ENCODE results near the gene ERP29. TPM values are rescaled to one million over a fixed set of nuclear protein-coding genes. Genes with fewer than 3 reads are reported as not detected.

ERP29 gene
- total and polyA plus RNA-seq, 2 of the 13 experiments (the other 11 are each of a cell fraction or from before 2014, with no cell fraction given): 111 to 147 TPM

- TF ChIP-seq ZNF572 (CRISPR knock-in tag; IDR thresholded peaks at IDR 0.05) (no peak), ERF (CRISPR knock-in tag; IDR thresholded peaks at IDR 0.05) (peak; percentile 77; the same call in 1 of the 2 replicates), MEIS1 (CRISPR knock-in tag; IDR thresholded peaks at IDR 0.05; ENCODE audit: borderline replicate concordance) (peak; percentile 46; the same call in 1 of the 2 replicates), ZNF773 (CRISPR knock-in tag; IDR thresholded peaks at IDR 0.05; ENCODE audit: borderline replicate concordance) (no peak), ZNF790 (CRISPR knock-in tag; IDR thresholded peaks at IDR 0.05; ENCODE audit: borderline replicate concordance) (no peak), KLF12 (CRISPR knock-in tag; IDR thresholded peaks at IDR 0.05; ENCODE audit: borderline replicate concordance) (no peak), SMARCE1 (IDR thresholded peaks at IDR 0.05; ENCODE audit: borderline replicate concordance) (no peak), SMARCC2 (IDR thresholded peaks at IDR 0.05) (no peak), ZNF816 (CRISPR knock-in tag; IDR thresholded peaks at IDR 0.05; ENCODE audit: borderline replicate concordance) (no peak), ELK4 (CRISPR knock-in tag; IDR thresholded peaks at IDR 0.05; ENCODE audit: borderline replicate concordance) (no peak), IRF2 (CRISPR knock-in tag; IDR thresholded peaks at IDR 0.05) (peak; percentile 34; the same call in 1 of the 2 replicates), ISX (CRISPR knock-in tag; conservative IDR thresholded peaks at IDR 0.05) (no peak), MTA1 (CRISPR knock-in tag; IDR thresholded peaks at IDR 0.05; ENCODE audit: borderline replicate concordance) (peak; percentile 70; the same call in 1 of the 2 replicates), MATR3 (CRISPR knock-in tag; IDR thresholded peaks at IDR 0.05) (no peak), ZNF281 (CRISPR knock-in tag; IDR thresholded peaks at IDR 0.05; ENCODE audit: borderline replicate concordance) (peak; percentile 28; the same call in 1 of the 2 replicates), ZFP36 (IDR thresholded peaks at IDR 0.05; ENCODE audit: borderline replicate concordance, low read depth, low read length, partially characterized antibody) (no peak), NAIF1 (CRISPR knock-in tag; IDR thresholded peaks at IDR 0.05; ENCODE audit: borderline replicate concordance) (no peak), TRIM24 (CRISPR knock-in tag; IDR thresholded peaks at IDR 0.05) (no peak), ZNF432 (CRISPR knock-in tag; IDR thresholded peaks at IDR 0.05; ENCODE audit: borderline replicate concordance) (no peak), FOXA1 (IDR thresholded peaks at IDR 0.05) (no peak), FOXA1 (CRISPR knock-in tag; IDR thresholded peaks at IDR 0.05) (peak; percentile 50)
- TF ChIP-seq, protein P1, sequence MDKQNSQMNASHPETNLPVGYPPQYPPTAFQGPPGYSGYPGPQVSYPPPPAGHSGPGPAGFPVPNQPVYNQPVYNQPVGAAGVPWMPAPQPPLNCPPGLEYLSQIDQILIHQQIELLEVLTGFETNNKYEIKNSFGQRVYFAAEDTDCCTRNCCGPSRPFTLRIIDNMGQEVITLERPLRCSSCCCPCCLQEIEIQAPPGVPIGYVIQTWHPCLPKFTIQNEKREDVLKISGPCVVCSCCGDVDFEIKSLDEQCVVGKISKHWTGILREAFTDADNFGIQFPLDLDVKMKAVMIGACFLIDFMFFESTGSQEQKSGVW (CRISPR knock-in tag; IDR thresholded peaks at IDR 0.05; ENCODE audit: borderline replicate concordance): no peak
- TF ChIP-seq, protein P2, sequence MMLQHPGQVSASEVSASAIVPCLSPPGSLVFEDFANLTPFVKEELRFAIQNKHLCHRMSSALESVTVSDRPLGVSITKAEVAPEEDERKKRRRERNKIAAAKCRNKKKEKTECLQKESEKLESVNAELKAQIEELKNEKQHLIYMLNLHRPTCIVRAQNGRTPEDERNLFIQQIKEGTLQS (CRISPR knock-in tag; IDR thresholded peaks at IDR 0.05): peak; percentile 39; the same call in 1 of the 2 replicates
- TF ChIP-seq, protein P3, sequence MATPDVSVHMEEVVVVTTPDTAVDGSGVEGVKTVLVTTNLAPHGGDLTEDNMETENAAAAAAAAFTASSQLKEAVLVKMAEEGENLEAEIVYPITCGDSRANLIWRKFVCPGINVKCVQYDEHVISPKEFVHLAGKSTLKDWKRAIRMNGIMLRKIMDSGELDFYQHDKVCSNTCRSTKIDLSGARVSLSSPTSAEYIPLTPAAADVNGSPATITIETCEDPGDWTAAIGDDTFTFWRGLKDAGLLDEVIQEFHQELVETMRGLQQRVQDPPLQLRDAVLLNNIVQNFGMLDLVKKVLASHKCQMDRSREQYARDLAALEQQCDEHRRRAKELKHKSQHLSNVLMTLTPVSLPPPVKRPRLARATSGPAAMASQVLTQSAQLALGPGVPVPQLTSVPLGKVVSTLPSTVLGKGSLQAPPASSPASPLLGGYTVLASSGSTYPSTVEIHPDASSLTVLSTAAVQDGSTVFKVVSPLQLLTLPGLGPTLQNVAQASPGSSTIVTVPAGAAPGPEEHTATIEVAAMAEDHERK (CRISPR knock-in tag; IDR thresholded peaks at IDR 0.05; ENCODE audit: low read depth): no peak
Observed at GRCh38 chr12:112013601-112014402, 576 bp downstream of the ERP29 start (continued).
